Psoas muscle (tissue), 8 donors: ENCODE measurements around the gene SPINT2. TPM values are rescaled to one million over a fixed set of nuclear protein-coding genes. Genes with fewer than 3 reads are reported as not detected.
A peak's percentile ranks its signal among the peaks of the same experiment; 100 is the strongest.
"Not testable (repeated sequence)": the region's sequence is repeated elsewhere in the genome, so short reads cannot be mapped to it uniquely, and the experiment has no call there.

ENCODE experiments used
- ATAC-seq, 4 donors: fragments of 200-7000 bp; cut with Tn5 transposase; one replicate each; pipeline ENCODE4 v1.9.1; 2020; ENCODE audit warnings: moderate library complexity in 3 of 4, mild to moderate bottlenecking in 2 of 4
- DNase-seq, 2 donors: peaks; one replicate each; pipeline ENCODE4 v3.0.0-alpha.2; 2020
- H3K27ac ChIP-seq: fragments of 200-600 bp; one replicate; pipeline ENCODE4 v1.8.0; 2022
- H3K27me3 ChIP-seq, 3 donors: fragments of 200-600 bp in 1 of 3; one replicate each; pipeline versions ENCODE4 v1.6.1 to v1.8.0; 2013 to 2022; ENCODE audit warnings: low read length in 2 of 3, mild to moderate bottlenecking in 2 of 3, moderate library complexity in 1 of 3; ENCODE audit not compliant: insufficient read depth in 3 of 3
- H3K36me3 ChIP-seq, 2 donors: fragments of 200-600 bp in 1 of 2; one replicate each; pipeline versions ENCODE4 v1.6.1 to v1.8.0; 2013 to 2022; ENCODE audit warnings: low read depth in 1 of 2, mild to moderate bottlenecking in 1 of 2, moderate library complexity in 1 of 2; ENCODE audit not compliant: insufficient read depth in 1 of 2
- H3K4me1 ChIP-seq: fragments of 200-600 bp; one replicate; pipeline ENCODE4 v1.8.0; 2022
- H3K4me3 ChIP-seq: fragments of 200-600 bp; one replicate; pipeline ENCODE4 v1.8.0; 2022; ENCODE audit warnings: mild to moderate bottlenecking
- H3K9me3 ChIP-seq: fragments of 200-600 bp; one replicate; pipeline ENCODE4 v1.8.0; 2022
- CTCF ChIP-seq: fragments of 200-600 bp; IDR thresholded peaks from one replicate; pipeline ENCODE4 v1.8.0; 2022; ENCODE audit warnings: antibody characterized with exemption
- WGBS, 3 donors: extraction: QIAGEN DNeasy Blood & Tissue Kit; methylation state at CpG; one replicate each; pipeline versions ENCODE4 v1.1.6 to v1.1.7; 2013; 5-methylcytosine and 5-hydroxymethylcytosine counted together
- intact Hi-C, 2 donors: fragments of 100-400 bp; cut with DNase I; formaldehyde crosslinking; loops; one replicate each; pipeline versions ENCODE4 v1.11.0 to v1.14.2; 2022
- polyA plus RNA-seq, 3 donors: library from polyadenylated mRNA; stranded (reverse); fragments of 200-250 nt; gene quantifications; one replicate each; pipeline ENCODE4 v1.2.3, GENCODE V29; 2013
- total RNA-seq, 4 donors: library from RNA; stranded (reverse); fragmentation: NEBNext Ultra II Directional in 2 of 4; extraction: Animal tissue kit (Norgen Biotek cat#: 25700) in 2 of 4; gene quantifications; one replicate each; pipeline versions ENCODE4 v1.2.1 to v1.2.4, GENCODE V29; 2021 to 2023
- donor health status: healthy with polysubstance abuse.
- donor health status: DM: no; HTN: no; CAD: no; lungs with moderate emphysema.
- donor health status: Bipolar disorder and iron deficiency.
- donor health status: healthy.
- donor health status: DM: yes; HTN: yes; CAD: no.
- donor health status: DM: no; HTN: no; CAD: no.
- donor health status: DM: no; HTN: no; CAD: no.
- donor health status: DM: yes; HTN: yes; CAD: no.

Gene SPINT2
- total and polyA plus RNA-seq, 7 donors: 0.49 to 2.2 (median 0.97) TPM

GRCh38 chr19:38224014-38224862 is 40.1 kb upstream of the SPINT2 start, which contains the start of gene DPF1:
Gene DPF1 (minus strand): TSS chr19:38224222. CDS start chr19:38224142, 80 bp downstream.
- Histone ChIP-seq H3K36me3 (no peaks in the 10 kb centered on the region), H3K27ac (no peak within 1 kb of the TSS), H3K27me3 (peaks cover 0 to 87% (median 18%) of the 10 kb centered on the region in 3 donors), H3K4me1 (peaks cover 4% of the 10 kb centered on the region), H3K4me3 (peak within 1 kb of the TSS; percentile 61), H3K9me3 (no peaks in the 10 kb centered on the region)
- peak; percentile 65 to 84 (median 74) for ATAC-seq
- TF ChIP-seq CTCF: no peak
- DNase-seq: peak in 1 of 2 donors; percentile 39
- intact Hi-C loops: loop anchor here in 1 of 2 donors (10.0 kb wide), 1 partner anchor 79 kb away; no protein-coding TSS in a partner anchor
- 4 to 5% (median 5%) methylated on average over 49 to 61 of the region's 61 CpGs for WGBS, 3 donors

- peaks cover 0 to 88% (median 18%) of the 10 kb centered on the region in 3 donors for H3K27me3 ChIP-seq
- DNase-seq, H3K4me3 ChIP-seq, ATAC-seq, H3K9me3 ChIP-seq, H3K4me1 ChIP-seq, H3K36me3 ChIP-seq, H3K27ac ChIP-seq: not testable (repeated sequence)
- 92 to 95% (median 95%) methylated on average over 6 of the region's 6 CpGs for WGBS, 3 donors
- intact Hi-C loops: loop anchor here (5.0 to 10.0 kb wide), 2 partner anchors 80 to 83 kb away; no protein-coding TSS in a partner anchor
Observed at GRCh38 chr19:38224863-38225218, 39.5 kb upstream of the SPINT2 start.

GRCh38 chr19:38227287-38228004 is 36.9 kb upstream of the SPINT2 start:
- 71 to 75% (median 72%) methylated on average over 11 of the region's 11 CpGs for WGBS, 3 donors
- Histone ChIP-seq H3K4me3 (no peak overlapping the region), H3K9me3 (no peaks in the 10 kb centered on the region), H3K4me1 (peaks cover 4% of the 10 kb centered on the region), H3K36me3 (no peaks in the 10 kb centered on the region), H3K27me3 (peaks cover 0 to 90% (median 22%) of the 10 kb centered on the region in 3 donors), H3K27ac (no peak overlapping the region)
- intact Hi-C loops: loop anchor here (5.0 to 10.0 kb wide), 2 partner anchors 83 to 85 kb away; no protein-coding TSS in a partner anchor
- DNase-seq: no peak
- no peak for TF ChIP-seq CTCF
- ATAC-seq: no peak

- Histone ChIP-seq H3K36me3 (no peaks in the 10 kb centered on the region), H3K4me3 (no peak overlapping the region), H3K9me3 (no peaks in the 10 kb centered on the region), H3K4me1 (peaks cover 4% of the 10 kb centered on the region), H3K27ac (no peak overlapping the region), H3K27me3 (peaks cover 0 to 90% (median 22%) of the 10 kb centered on the region in 3 donors)
- ATAC-seq (no peak), DNase-seq (no peak)
- intact Hi-C loops: loop anchor here (5.0 to 10.0 kb wide), 2 partner anchors 83 to 86 kb away; no protein-coding TSS in a partner anchor
- TF ChIP-seq CTCF: no peak
- WGBS, 3 donors: 25 to 48% (median 36%) methylated on average over 13 to 16 of the region's 16 CpGs
Observed at GRCh38 chr19:38228005-38228377, 36.4 kb upstream of the SPINT2 start.
